Epithelial cell of prostate (primary cell): ENCODE measurements around the gene CCDC148.
"Not testable (repeated sequence)": the region's sequence is repeated elsewhere in the genome, so short reads cannot be mapped to it uniquely, and the experiment has no call there.

Source experiments
- DNase-seq: peaks from one replicate; pipeline ENCODE4 v3.0.0-alpha.2; 2011; ENCODE audit warnings: low read depth, low spot score
- H3K27ac ChIP-seq: fragments of 450-650 bp; 2 replicates; pipeline ENCODE4 v1.5.1; 2017; ENCODE audit warnings: mild to moderate bottlenecking

CCDC148 gene

GRCh38 chr2:158380746-158381145, 75.8 kb downstream of the CCDC148 start:
- DNase-seq, result no peak

DNA sequence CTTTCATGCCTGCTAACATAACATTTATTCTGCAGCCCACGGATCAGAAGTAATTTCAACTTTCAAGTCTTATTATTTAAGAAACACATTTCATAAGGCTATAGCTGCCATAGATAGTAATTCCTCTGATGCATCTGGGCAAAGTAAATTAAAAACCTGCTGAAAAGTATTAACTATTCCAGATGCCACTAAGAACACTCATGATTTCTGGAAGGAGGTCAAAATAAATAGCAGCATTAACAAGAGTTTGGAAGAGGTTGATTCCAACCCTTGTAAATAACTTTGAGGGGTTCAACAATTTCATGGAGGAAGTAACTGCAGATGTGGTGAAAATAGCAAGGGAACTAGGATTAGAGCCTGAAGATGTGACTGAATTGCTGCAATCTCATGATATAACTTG, 77.6 kb downstream of the CCDC148 start:
- DNase-seq, result no peak

More at GRCh38 chr2:158380746-158381145, 75.8 kb downstream of the CCDC148 start:
- no peak overlapping the region for H3K27ac ChIP-seq

GRCh38 chr2:158366342-158366741, 90.2 kb downstream of the CCDC148 start:
- no peak for DNase-seq
- no peak overlapping the region for H3K27ac ChIP-seq

More for the DNA sequence above, 77.6 kb downstream of the CCDC148 start:
- H3K27ac ChIP-seq, result no peak overlapping the region

DNA sequence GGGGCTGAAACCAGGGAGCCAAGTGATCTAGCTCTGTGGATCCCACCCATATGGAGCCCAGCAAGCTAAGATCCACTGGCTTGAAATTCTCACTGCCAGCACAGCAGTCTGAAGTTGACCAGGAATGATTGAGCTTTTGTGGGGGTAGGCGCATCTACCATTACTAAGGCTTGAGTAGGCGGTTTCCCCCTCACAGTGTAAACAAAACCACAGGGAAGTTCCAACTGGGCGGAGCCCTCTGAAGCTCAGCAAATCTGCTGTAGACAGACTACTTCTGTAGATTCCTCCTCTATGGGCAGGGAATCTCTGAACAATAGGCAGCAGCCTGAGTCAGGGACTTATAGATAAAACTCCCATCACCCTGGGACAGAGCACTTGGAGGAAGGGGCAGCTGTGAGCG, 96.7 kb downstream of the CCDC148 start:
- DNase-seq, result peak; percentile 40
- no peak overlapping the region for H3K27ac ChIP-seq

DNA sequence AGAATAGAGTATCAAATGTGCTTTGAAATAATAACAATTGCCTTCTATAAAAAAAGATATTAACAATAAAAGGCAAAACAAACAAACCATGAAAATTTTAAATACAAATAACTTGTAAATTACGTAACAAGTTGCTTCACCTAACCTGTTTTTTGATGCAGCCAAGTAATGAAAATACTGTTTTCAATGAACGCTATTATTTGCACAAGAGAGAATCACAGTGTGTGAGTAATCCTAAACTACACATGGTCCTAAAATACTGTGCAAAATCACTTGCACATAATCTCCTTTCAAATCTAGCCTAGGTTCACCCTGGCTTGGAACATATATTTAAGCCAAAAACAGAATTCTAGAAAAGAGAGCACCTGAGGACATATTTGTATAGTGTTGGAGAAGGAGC, 98.9 kb downstream of the CCDC148 start:
- no peak overlapping the region for H3K27ac ChIP-seq
- DNase-seq, result peak; percentile 31

DNA sequence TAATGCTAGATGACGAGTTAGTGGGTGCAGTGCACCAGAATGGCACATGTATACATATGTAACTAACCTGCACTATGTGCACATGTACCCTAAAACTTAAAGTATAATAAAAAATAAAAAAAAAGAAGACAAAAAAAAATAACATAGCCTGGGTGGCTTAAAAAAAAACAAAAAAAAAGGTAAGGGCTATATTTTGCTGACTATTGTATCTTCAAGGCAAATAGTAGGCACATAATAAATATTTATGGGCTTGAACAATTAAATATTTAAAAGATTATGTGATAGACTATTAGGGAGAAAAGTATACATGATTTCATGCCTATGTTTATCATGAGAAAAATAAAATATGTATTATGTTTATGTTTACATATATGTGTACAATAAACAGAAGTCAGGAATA, 99.4 kb downstream of the CCDC148 start:
- H3K27ac ChIP-seq, result no peak overlapping the region
- DNase-seq, result no peak

GRCh38 chr2:158351466-158351816, 105.1 kb downstream of the CCDC148 start:
- not testable (repeated sequence) for H3K27ac ChIP-seq, DNase-seq

- H3K27ac ChIP-seq, DNase-seq: not testable (repeated sequence)
Measured at GRCh38 chr2:158350751-158351465, 105.6 kb downstream of the CCDC148 start.

GRCh38 chr2:158346032-158346431, 110.5 kb downstream of the CCDC148 start:
- DNase-seq, result no peak

GRCh38 chr2:158339513-158339912, 117.0 kb downstream of the CCDC148 start:
- no peak overlapping the region for H3K27ac ChIP-seq
- DNase-seq, result no peak

More at GRCh38 chr2:158346032-158346431, 110.5 kb downstream of the CCDC148 start:
- H3K27ac ChIP-seq, result no peak overlapping the region

DNA sequence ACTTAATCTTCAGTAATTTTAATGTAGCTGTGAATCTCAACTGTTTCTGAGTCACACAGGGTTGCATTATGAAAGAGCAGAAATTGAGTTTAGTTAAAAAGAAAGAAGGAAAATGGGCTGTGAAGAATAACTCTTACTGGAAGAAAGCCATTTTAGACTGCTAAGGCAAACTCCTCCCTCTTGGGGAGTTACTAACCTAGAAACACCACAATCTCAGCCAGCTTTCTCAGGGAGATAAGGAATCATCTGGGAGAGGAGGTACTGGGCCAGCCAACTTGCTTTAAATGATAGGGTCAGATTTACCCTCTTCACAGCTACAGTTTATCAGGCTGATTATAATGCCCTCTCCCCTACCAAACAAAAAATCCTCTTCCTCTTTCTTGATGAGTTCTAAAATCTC, 119.5 kb downstream of the CCDC148 start:
- H3K27ac ChIP-seq, result no peak overlapping the region

DNA sequence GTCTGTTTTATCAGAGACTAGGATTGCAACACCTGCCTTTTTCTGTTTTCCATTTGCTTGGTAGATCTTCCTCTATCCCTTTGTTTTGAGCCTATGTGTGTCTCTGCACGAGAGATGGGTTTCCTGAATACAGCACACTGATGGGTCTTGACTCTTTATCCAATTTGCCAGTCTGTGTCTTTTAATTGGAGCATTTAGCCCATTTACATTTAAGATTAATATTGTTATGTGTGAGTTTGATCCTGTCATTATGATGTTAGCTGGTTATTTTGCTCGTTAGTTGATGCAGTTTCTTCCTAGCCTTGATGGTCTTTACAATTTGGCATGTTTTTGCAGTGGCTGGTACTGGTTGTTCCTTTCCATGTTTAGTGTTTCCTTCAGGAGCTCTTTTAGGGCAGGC, 124.8 kb downstream of the CCDC148 start:
- not testable (repeated sequence) for DNase-seq, H3K27ac ChIP-seq

More for the DNA sequence above, 119.5 kb downstream of the CCDC148 start:
- DNase-seq, result no peak

DNA sequence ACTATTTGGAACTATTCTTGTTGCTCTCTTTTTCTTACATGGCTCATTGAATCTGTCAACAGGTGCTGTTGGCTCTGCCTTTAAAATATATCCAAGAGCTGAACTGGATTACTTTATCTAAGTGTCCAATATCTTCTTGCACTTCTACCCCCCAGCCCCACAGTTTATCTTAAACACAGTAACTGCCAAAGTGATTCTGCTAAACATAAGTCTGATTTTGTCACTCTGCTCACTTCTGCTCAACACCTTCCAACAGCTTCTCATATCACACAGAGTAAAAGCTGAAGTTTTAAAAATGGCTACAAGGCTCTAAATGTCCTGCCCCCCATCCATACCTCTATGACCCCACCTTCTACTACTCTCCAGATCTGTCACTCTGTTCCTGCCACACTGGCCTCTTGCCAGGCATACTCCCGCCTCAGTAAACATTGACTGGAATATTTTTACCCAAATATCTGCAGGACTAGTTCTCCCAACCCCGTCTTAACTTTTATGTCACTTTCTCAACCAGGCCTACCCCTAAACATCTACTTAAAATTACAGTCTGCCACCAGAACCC, 130.7 kb downstream of the CCDC148 start:
- peak overlapping the region; percentile 52 for H3K27ac ChIP-seq
- no peak for DNase-seq

- DNase-seq, result peak; percentile 26
- peak overlapping the region; percentile 52 for H3K27ac ChIP-seq
Measured at GRCh38 chr2:158325031-158325781, 131.3 kb downstream of the CCDC148 start.

DNA sequence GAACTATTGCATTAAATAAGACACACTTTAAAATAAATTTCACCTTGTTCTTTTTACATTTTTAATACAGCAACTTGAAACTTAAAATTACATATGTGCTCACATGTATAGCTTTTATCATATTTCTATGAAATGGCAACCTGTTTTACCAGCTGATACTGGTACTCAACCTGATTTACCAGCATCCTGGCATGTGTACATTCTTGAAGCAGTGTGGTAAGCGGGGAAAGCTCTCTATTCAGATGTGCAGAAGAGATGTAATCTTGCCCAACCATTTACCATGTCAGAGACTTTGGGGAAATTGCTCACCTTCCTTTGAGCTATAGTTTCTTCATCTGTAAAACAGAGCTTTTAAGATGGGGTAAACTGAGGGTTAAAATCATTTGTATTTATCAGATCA, 133.2 kb downstream of the CCDC148 start:
- no peak overlapping the region for H3K27ac ChIP-seq

DNA sequence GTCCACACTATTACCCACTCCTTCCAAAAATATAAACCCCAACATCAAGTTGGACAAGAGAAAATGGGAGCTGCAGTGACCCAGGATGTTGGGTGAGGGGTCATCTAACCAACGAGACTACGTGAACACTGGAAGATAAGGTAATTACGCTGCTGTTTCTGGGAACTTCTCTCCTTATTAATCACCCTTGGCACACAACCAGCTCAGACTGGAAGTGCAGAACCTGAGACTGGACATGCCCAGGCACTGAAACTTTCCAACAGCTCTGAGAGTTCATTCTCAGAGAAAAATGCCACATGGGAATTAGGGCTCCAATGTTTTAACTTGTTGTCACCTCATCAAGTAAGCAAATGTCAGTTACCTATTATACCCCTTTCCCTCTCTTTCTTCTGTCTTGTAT, 135.3 kb downstream of the CCDC148 start:
- DNase-seq, result peak; percentile 77
- H3K27ac ChIP-seq, result peak overlapping the region; percentile 82

More for the DNA sequence above, 133.2 kb downstream of the CCDC148 start:
- no peak for DNase-seq

- DNase-seq, result no peak
- H3K27ac ChIP-seq, result no peak overlapping the region
Measured at GRCh38 chr2:158319269-158319668, 137.3 kb downstream of the CCDC148 start.

DNA sequence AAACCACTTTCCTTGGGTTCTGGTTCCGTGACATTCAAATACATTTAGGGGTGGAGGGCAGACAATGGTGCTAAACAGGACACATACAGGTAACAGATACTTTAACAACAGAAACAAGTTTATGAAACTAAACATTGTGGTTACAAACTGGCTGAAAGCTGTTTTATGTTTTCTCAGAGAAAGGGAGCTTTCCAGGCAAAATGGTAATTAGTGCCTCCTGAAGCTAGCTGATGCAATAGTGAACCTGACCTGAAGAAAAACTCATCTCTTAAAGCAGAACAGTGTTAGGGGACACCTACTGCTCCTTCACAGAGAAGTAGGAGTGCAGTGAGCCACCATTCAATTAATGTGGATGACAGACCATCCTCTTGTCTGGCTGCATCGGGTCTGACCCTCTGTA, 138.9 kb downstream of the CCDC148 start:
- no peak for DNase-seq
- no peak overlapping the region for H3K27ac ChIP-seq

- no peak for DNase-seq
- H3K27ac ChIP-seq, result no peak overlapping the region
Measured at GRCh38 chr2:158315803-158316414, 140.6 kb downstream of the CCDC148 start.

DNA sequence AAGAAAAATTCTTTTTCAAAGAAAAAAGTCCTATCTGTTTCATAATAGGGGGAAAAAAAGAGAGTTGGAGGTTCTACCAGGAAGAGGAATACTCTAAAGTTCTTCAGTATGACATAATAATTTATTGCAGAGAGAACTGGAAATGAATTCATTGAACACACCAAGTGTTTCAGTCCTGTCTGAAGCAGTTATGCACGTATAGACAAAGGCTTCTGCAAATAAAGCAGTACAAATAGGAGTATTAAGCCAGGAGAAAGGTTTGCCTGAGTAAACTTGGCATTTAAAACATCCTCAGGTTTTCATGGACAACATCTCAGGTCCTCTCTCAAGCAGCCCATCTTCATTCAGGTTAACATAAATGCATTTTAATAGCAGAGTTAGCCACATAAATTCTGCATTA, 141.6 kb downstream of the CCDC148 start:
- H3K27ac ChIP-seq, result no peak overlapping the region
- DNase-seq, result no peak

DNA sequence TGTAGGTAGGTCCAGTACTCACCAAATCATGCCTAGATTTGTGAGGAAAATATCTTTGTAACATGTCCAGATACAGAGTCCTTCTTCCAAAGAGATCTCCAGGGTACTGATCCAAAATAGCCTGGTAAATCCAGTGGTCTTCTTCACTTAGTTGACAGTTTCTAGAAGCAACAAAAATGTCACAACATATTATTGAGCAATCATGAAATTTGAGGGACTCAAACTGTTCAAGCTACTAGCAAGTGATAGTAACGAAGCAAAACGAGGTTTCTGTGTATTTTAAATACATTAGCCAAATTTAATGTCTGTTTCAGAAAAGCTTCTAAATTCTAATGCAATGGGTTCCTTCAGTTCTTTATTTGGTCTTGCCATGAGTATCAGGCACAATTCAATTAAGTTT, 142.8 kb downstream of the CCDC148 start:
- no peak for DNase-seq
- no peak overlapping the region for H3K27ac ChIP-seq
